GM12878 (cell line): ENCODE results near the gene LRTM2. TPM values are rescaled to one million over a fixed set of nuclear protein-coding genes. Genes with fewer than 3 reads are reported as not detected.

Source experiments
- ATAC-seq: fragments of 200-7000 bp; cut with Tn5 transposase; 3 replicates; pipeline ENCODE4 v1.9.1; 2020; ENCODE audit warnings: mild to moderate bottlenecking, moderate library complexity
- BruUV-seq: library from RNA; stranded (reverse); fragments of 400-500 nt; replicated peaks from 2 replicates; lab custom pipeline; 2021; lab: Mats Ljungman, UMichigan
- CTCF ChIA-PET: fragments of 300-600 bp; sonication (Branson Sonifier 250); formaldehyde crosslinking; extraction: SDS; loops from one replicate; lab custom pipeline; 2021; ENCODE audit warnings: inconsistent platforms; lab: Yijun Ruan, JAX
- POLR2A ChIA-PET: fragments of 350-600 bp; formaldehyde crosslinking; extraction: SDS; loops from one replicate; lab custom pipeline; 2021; ENCODE audit warnings: inconsistent platforms; lab: Charles Lee
- RAD21 ChIA-PET: fragments of 300-600 bp; sonication (Branson Sonifier 250); formaldehyde crosslinking; loops from one replicate; lab custom pipeline; 2023; ENCODE audit warnings: antibody characterized with exemption; ENCODE audit not compliant: unreplicated experiment; lab: Charles Lee
- SMC1A ChIA-PET: fragments of 300-600 bp; sonication (Branson Sonifier 250); formaldehyde crosslinking; loops from one replicate; lab custom pipeline; 2023; ENCODE audit not compliant: unreplicated experiment, uncharacterized antibody; lab: Charles Lee
- DNase-seq: peaks from one replicate; pipeline ENCODE4 v3.0.0-alpha.2; 2011; ENCODE audit warnings: low read depth, low spot score
- FAIRE-seq: peaks from 3 replicates; lab custom pipeline; 2011; peaks lifted over from hg19 to GRCh38; lab: Jason Lieb, UNC
- H2AFZ ChIP-seq: 2 replicates; pipeline ENCODE4 v1.6.0; 2011; ENCODE audit warnings: low read depth, low read length, control low read depth; ENCODE audit not compliant: control insufficient read depth
- H3K27ac ChIP-seq: 2 replicates; pipeline ENCODE4 v1.5.1; 2011; ENCODE audit warnings: control low read depth; ENCODE audit not compliant: control insufficient read depth, insufficient read depth
- H3K27me3 ChIP-seq, 2 experiments: replicated peaks in 1 of 2; 2 replicates each; pipeline versions ENCODE4 v1.6.0 to v1.6.1; 2011; ENCODE audit warnings: low read length in 1 of 2; ENCODE audit not compliant: control insufficient read depth in 2 of 2, insufficient read depth in 2 of 2
- H3K36me3 ChIP-seq, 2 experiments: 2 replicates each; pipeline ENCODE4 v1.5.1; 2011; ENCODE audit warnings: low read length in 1 of 2; ENCODE audit not compliant: control insufficient read depth in 2 of 2, insufficient read depth in 2 of 2
- H3K4me1 ChIP-seq: 2 replicates; pipeline ENCODE4 v1.6.1; 2011; ENCODE audit warnings: mild to moderate bottlenecking, low read length, moderate library complexity, mixed read lengths; ENCODE audit not compliant: control insufficient read depth, insufficient read depth
- H3K4me2 ChIP-seq: 2 replicates; pipeline ENCODE4 v1.6.0; 2011; ENCODE audit warnings: control low read depth; ENCODE audit not compliant: control insufficient read depth, insufficient read depth
- H3K4me3 ChIP-seq: fragments of 200-600 bp; sonication (generic); 2 replicates; pipeline ENCODE4 v1.5.1; 2016
- H3K79me2 ChIP-seq: 2 replicates; pipeline ENCODE4 v1.6.0; 2011; ENCODE audit warnings: low read length; ENCODE audit not compliant: control insufficient read depth, insufficient read depth
- H3K9ac ChIP-seq: 2 replicates; pipeline ENCODE4 v1.8.0; 2011; ENCODE audit warnings: low read length, control low read depth, mixed read lengths; ENCODE audit not compliant: control insufficient read depth, insufficient read depth
- H3K9me3 ChIP-seq: replicated peaks from 3 replicates; pipeline ENCODE4 v1.5.1; 2011; ENCODE audit warnings: mild to moderate bottlenecking, low read length; ENCODE audit not compliant: control insufficient read depth, insufficient read depth
- H4K20me1 ChIP-seq: 2 replicates; pipeline ENCODE4 v1.6.0; 2011; ENCODE audit not compliant: control insufficient read depth, insufficient read depth
- BCL11A ChIP-seq: IDR thresholded peaks from 2 replicates; pipeline ENCODE4 v1.6.1; 2011; ENCODE audit warnings: low read depth, low read length
- BMI1 ChIP-seq: fragments of 450-650 bp; IDR thresholded peaks from 2 replicates; pipeline ENCODE4 v1.6.1; 2016; ENCODE audit warnings: mild to moderate bottlenecking, moderate library complexity, borderline replicate concordance
- CHD1 ChIP-seq: IDR thresholded peaks from 2 replicates; pipeline ENCODE4 v1.6.1; 2012; ENCODE audit warnings: low read depth, low read length, improper control_type of control experiment
- E2F4 ChIP-seq: IDR thresholded peaks from 2 replicates; pipeline ENCODE4 v1.6.1; 2012; ENCODE audit warnings: low read depth, low read length, improper control_type of control experiment
- ELK1 ChIP-seq: IDR thresholded peaks from 2 replicates; pipeline ENCODE4 v1.6.1; 2012; ENCODE audit warnings: low read depth, low read length, improper control_type of control experiment
- FOXK2 ChIP-seq: fragments of 450-650 bp; IDR thresholded peaks from 2 replicates; pipeline ENCODE4 v1.6.1; 2017; ENCODE audit warnings: mild to moderate bottlenecking, moderate library complexity
- IRF3 ChIP-seq: fragments of 450-650 bp; IDR thresholded peaks from 2 replicates; pipeline ENCODE4 v1.6.1; 2014; ENCODE audit warnings: mild to moderate bottlenecking
- MTA2 ChIP-seq: fragments of 450-650 bp; IDR thresholded peaks from 2 replicates; pipeline ENCODE4 v1.6.1; 2016; ENCODE audit warnings: low read depth, mild to moderate bottlenecking, moderate library complexity
- MTA3 ChIP-seq: IDR thresholded peaks from 2 replicates; pipeline ENCODE4 v1.6.1; 2012; ENCODE audit warnings: low read length, inconsistent platforms, borderline replicate concordance
- PAX8 ChIP-seq: fragments of 450-650 bp; IDR thresholded peaks from 2 replicates; pipeline ENCODE4 v1.6.1; 2017; ENCODE audit warnings: mild to moderate bottlenecking, moderate library complexity
- POU2F2 ChIP-seq: IDR thresholded peaks from 3 replicates; pipeline ENCODE4 v1.6.1; 2011; ENCODE audit warnings: low read depth, mild to moderate bottlenecking, low read length, borderline replicate concordance
- SREBF1 ChIP-seq: IDR thresholded peaks from 2 replicates; pipeline ENCODE4 v1.6.1; 2012; ENCODE audit warnings: mild to moderate bottlenecking, low read length
- ZNF24 ChIP-seq: fragments of 450-650 bp; IDR thresholded peaks from 2 replicates; pipeline ENCODE4 v1.6.1; 2017; ENCODE audit warnings: antibody characterized with exemption, mild to moderate bottlenecking
- ZNF687 ChIP-seq: fragments of 450-650 bp; IDR thresholded peaks from 2 replicates; pipeline ENCODE4 v1.6.1; 2017; ENCODE audit warnings: mild to moderate bottlenecking, moderate library complexity
- WGBS: methylation state at CpG from one replicate; pipeline ENCODE4 v1.1.6; 2016; ENCODE audit warnings: low lambda C conversion rate; ENCODE audit not compliant: insufficient replicate concordance, insufficient coverage; ENCODE audit errors: missing lambda C conversion rate; 5-methylcytosine and 5-hydroxymethylcytosine counted together
- in situ Hi-C: fragments of 300-500 bp; cut with MboI; formaldehyde crosslinking; loops from 9 replicates; pipeline ENCODE4 v1.14.3; 2018; ENCODE audit warnings: mixed read lengths
- intact Hi-C: fragments of 100-400 bp; cut with micrococcal nuclease; formaldehyde crosslinking; loops from one replicate; pipeline ENCODE4 v1.14.2; 2022; ENCODE audit not compliant: unreplicated experiment
- polyA plus RNA-seq, 11 experiments: library from polyadenylated mRNA; depleted of rRNA in 4 of 11; unstranded in 6 of 11; stranded (reverse) in 5 of 11; fragments of >200 nt; fragmentation: Nextera tagmentation in 4 of 11; fragmentation: Illumina TruSeq in 1 of 11; extraction: Ambion mirVana in 4 of 11; extraction: Trizol in 1 of 11; gene quantifications; 1 replicate in 1 of 11; 2 replicates in 10 of 11; pipeline versions ENCODE4 v1.2.1 to v1.2.3, GENCODE V29; 2011 to 2016; ENCODE audit warnings: inconsistent platforms in 2 of 11, missing spikeins in 2 of 11, low read depth in 1 of 11
- total RNA-seq, 4 experiments: library from RNA; depleted of rRNA in 3 of 4; stranded (reverse); fragments of >200 nt in 3 of 4; fragmentation: Illumina TruSeq in 1 of 4; extraction: Trizol in 1 of 4; gene quantifications; 2 replicates each; pipeline versions ENCODE4 v1.2.1 to v1.2.3, GENCODE V29; 2013 to 2021

LRTM2 gene
- total and polyA plus RNA-seq, 10 of the 15 experiments (the other 5 are each of a cell fraction or from before 2014, with no cell fraction given): 0.05 TPM; not detected in 9

GRCh38 chr12:1855241-1855640 is 34.9 kb downstream of the LRTM2 start:
- Histone ChIP-seq H3K27ac (no peak overlapping the region), H3K27me3 (peaks cover 3% of the 10 kb centered on the region in 2 experiments; a peak in 3 of 4 replicates), H4K20me1 (no peaks in the 10 kb centered on the region), H3K9me3 (no peaks in the 10 kb centered on the region), H3K4me3 (no peak overlapping the region), H3K79me2 (no peaks in the 10 kb centered on the region), H3K4me1 (no peaks in the 10 kb centered on the region), H3K9ac (no peak overlapping the region), H2AFZ (no peak overlapping the region), H3K4me2 (no peak overlapping the region), H3K36me3 (no peaks in the 10 kb centered on the region)
- RAD21 ChIA-PET: no interaction called here
- TF ChIP-seq MTA2 (no peak), CHD1 (no peak), PAX8 (no peak), ELK1 (no peak), MTA3 (no peak), POU2F2 (no peak), SREBF1 (no peak), BCL11A (no peak), BMI1 (no peak), ZNF24 (no peak), FOXK2 (no peak), ZNF687 (no peak), IRF3 (no peak), E2F4 (no peak)
- FAIRE-seq (no peak), DNase-seq (no peak), ATAC-seq (no peak)
- in situ Hi-C loops (no loop called here), intact Hi-C loops (no loop called here)
- CTCF ChIA-PET: no interaction called here
- no TSS peak for BruUV-seq
- POLR2A ChIA-PET: no interaction called here
- SMC1A ChIA-PET: interaction anchor here (0.8 kb wide), 1 partner anchor 13 kb away, joined by 4 read pairs; no protein-coding TSS in a partner anchor
- 36% methylated on average over 3 of the region's 3 CpGs for WGBS
